GM23248 (cell line): ENCODE results near the gene HNRNPD. TPM values are rescaled to one million over a fixed set of nuclear protein-coding genes. Genes with fewer than 3 reads are reported as not detected.
"Not testable (repeated sequence)": the region's sequence is repeated elsewhere in the genome, so short reads cannot be mapped to it uniquely, and the experiment has no call there.

Experiments used
- DNase-seq: peaks from one replicate; pipeline ENCODE4 v3.0.0-alpha.2; 2015
- H2AFZ ChIP-seq: fragments of 200-600 bp; sonication (generic); 2 replicates; pipeline ENCODE4 v1.6.1; 2016; ENCODE audit warnings: antibody characterized with exemption
- H3F3A ChIP-seq: fragments of 200-600 bp; sonication (generic); 2 replicates; pipeline ENCODE4 v1.6.1; 2016; ENCODE audit warnings: mild to moderate bottlenecking, antibody characterized with exemption, mixed run types; ENCODE audit not compliant: insufficient read depth
- H3K27ac ChIP-seq: fragments of 200-600 bp; sonication (generic); 2 replicates; pipeline ENCODE4 v1.5.1; 2016; ENCODE audit warnings: mild to moderate bottlenecking
- H3K27me3 ChIP-seq: fragments of 200-600 bp; sonication (generic); replicated peaks from 2 replicates; pipeline ENCODE4 v1.6.1; 2016; ENCODE audit warnings: mild to moderate bottlenecking; ENCODE audit not compliant: insufficient read depth
- H3K36me3 ChIP-seq: fragments of 200-600 bp; sonication (generic); 2 replicates; pipeline ENCODE4 v1.6.1; 2016; ENCODE audit warnings: low read depth, mild to moderate bottlenecking
- H3K4me1 ChIP-seq: fragments of 200-600 bp; sonication (generic); 2 replicates; pipeline ENCODE4 v1.6.1; 2016; ENCODE audit warnings: mild to moderate bottlenecking; ENCODE audit not compliant: insufficient read depth
- H3K4me2 ChIP-seq: fragments of 200-600 bp; sonication (generic); one replicate; pipeline ENCODE4 v1.6.1; 2016; ENCODE audit warnings: mild to moderate bottlenecking; ENCODE audit not compliant: unreplicated experiment
- H3K4me3 ChIP-seq: fragments of 200-600 bp; sonication (generic); 2 replicates; pipeline ENCODE4 v1.5.1; 2016; ENCODE audit warnings: mild to moderate bottlenecking
- H3K79me2 ChIP-seq: fragments of 200-600 bp; sonication (generic); 2 replicates; pipeline ENCODE4 v1.6.1; 2016; ENCODE audit warnings: mild to moderate bottlenecking; ENCODE audit not compliant: insufficient read depth
- H3K9ac ChIP-seq: fragments of 200-600 bp; sonication (generic); 2 replicates; pipeline ENCODE4 v1.6.1; 2016; ENCODE audit warnings: mild to moderate bottlenecking
- H3K9me2 ChIP-seq: fragments of 200-600 bp; sonication (generic); 2 replicates; pipeline ENCODE4 v1.6.1; 2016; ENCODE audit warnings: mixed run types, mild to moderate bottlenecking, moderate library complexity; ENCODE audit not compliant: insufficient read depth
- H3K9me3 ChIP-seq: fragments of 200-600 bp; sonication (generic); one replicate; pipeline ENCODE4 v1.6.1; 2017; ENCODE audit warnings: low read depth
- H4K20me1 ChIP-seq: fragments of 200-600 bp; sonication (generic); 2 replicates; pipeline ENCODE4 v1.6.0; 2016; ENCODE audit not compliant: insufficient read depth
- EZH2 ChIP-seq: fragments of 200-600 bp; sonication (generic); IDR thresholded peaks from 2 replicates; pipeline ENCODE4 v1.6.1; 2018; ENCODE audit warnings: antibody characterized with exemption, mild to moderate bottlenecking; ENCODE audit not compliant: insufficient read depth, poor library complexity, severe bottlenecking
- EZH2phosphoT487 ChIP-seq: fragments of 200-600 bp; sonication (generic); IDR thresholded peaks from 2 replicates; pipeline ENCODE4 v1.6.1; 2018; ENCODE audit warnings: antibody characterized with exemption, moderate library complexity, mild to moderate bottlenecking, low read depth; ENCODE audit not compliant: insufficient read depth
- whole genome bisulfite sequencing, 2 experiments: methylation state at CpG; one replicate each; pipeline ENCODE4 v1.1.6; 2015 to 2017; ENCODE audit warnings: low lambda C conversion rate in 2 of 2, low coverage in 1 of 2; ENCODE audit errors: missing lambda C conversion rate in 2 of 2; 5-methylcytosine and 5-hydroxymethylcytosine counted together
- in situ Hi-C: fragments of 300-500 bp; cut with MboI; formaldehyde crosslinking; loops from 2 replicates; pipeline ENCODE4 v1.15.0; 2020
- polyA plus RNA-seq: library from polyadenylated mRNA; unstranded; fragments of >200 nt; fragmentation: Nextera tagmentation; extraction: Ambion mirVana; gene quantifications from 2 replicates; pipeline ENCODE4 v1.2.1, GENCODE V29; 2016
- total RNA-seq: library from RNA; depleted of rRNA; stranded (reverse); fragments of >200 nt; shearing (Covaris generic); gene quantifications from 2 replicates; pipeline ENCODE4 v1.2.3, GENCODE V29; 2014

Gene HNRNPD
- total and polyA plus RNA-seq, 2 experiments from 2014 or later = 31.2 to 118 TPM

DNA sequence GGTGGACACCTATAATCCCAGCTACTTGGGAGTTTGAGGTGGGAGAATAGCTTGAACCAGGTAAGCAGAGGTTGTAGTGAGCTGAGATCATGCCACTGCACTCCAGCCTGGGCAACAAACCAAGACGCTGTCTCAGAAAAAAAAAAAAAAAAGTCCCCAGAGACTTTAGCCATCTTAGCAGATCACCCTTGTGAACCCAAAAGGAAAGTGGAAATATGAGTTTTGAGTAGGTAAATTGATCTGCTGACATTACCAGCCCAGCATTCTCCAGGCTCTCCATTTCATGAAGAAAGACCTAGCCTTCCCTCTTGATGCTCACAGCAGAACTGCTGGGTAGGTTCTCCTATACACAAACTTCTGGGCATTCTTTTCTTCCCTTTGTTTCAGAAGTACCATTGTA lies 24.5 kb upstream of the HNRNPD start:
- Histone ChIP-seq H3K9me2 (no peaks in the 10 kb centered on the region), H3K9me3 (no peaks in the 10 kb centered on the region), H3K4me3 (no peak overlapping the region), H3K36me3 (no peaks in the 10 kb centered on the region), H2AFZ (no peak overlapping the region), H3K79me2 (no peaks in the 10 kb centered on the region), H3K27ac (no peak overlapping the region), H3K4me2 (no peak overlapping the region), H3K27me3 (no peaks in the 10 kb centered on the region), H4K20me1 (no peaks in the 10 kb centered on the region), H3F3A (no peaks in the 10 kb centered on the region), H3K4me1 (no peaks in the 10 kb centered on the region), H3K9ac (no peak overlapping the region)
- DNase-seq = no peak
- TF ChIP-seq EZH2phosphoT487 = no peak
- no peak for TF ChIP-seq EZH2
- in situ Hi-C loops = no loop called here
- WGBS, 2 experiments = 13 to 14% methylated on average over 1 of the region's 1 CpG

- Histone ChIP-seq H3K4me1 (no peaks in the 10 kb centered on the region), H3K4me2 (no peak overlapping the region), H3K9ac (no peak overlapping the region), H3K27me3 (no peaks in the 10 kb centered on the region), H2AFZ (no peak overlapping the region), H4K20me1 (no peaks in the 10 kb centered on the region), H3K36me3 (no peaks in the 10 kb centered on the region), H3F3A (no peaks in the 10 kb centered on the region), H3K9me3 (no peaks in the 10 kb centered on the region), H3K9me2 (no peaks in the 10 kb centered on the region), H3K4me3 (no peak overlapping the region), H3K79me2 (no peaks in the 10 kb centered on the region), H3K27ac (no peak overlapping the region)
- in situ Hi-C loops = no loop called here
- TF ChIP-seq EZH2 (no peak), EZH2phosphoT487 (no peak)
- no peak for DNase-seq
- WGBS, 2 experiments = 95 to 97% methylated on average over 3 of the region's 3 CpGs
These were observed 23.7 kb upstream of the HNRNPD start for GRCh38 chr4:82397527-82397926.

- Histone ChIP-seq H4K20me1 (no peaks in the 10 kb centered on the region), H3K79me2 (no peaks in the 10 kb centered on the region), H3K4me1 (no peaks in the 10 kb centered on the region), H2AFZ (no peak overlapping the region), H3K4me3 (no peak overlapping the region), H3F3A (no peaks in the 10 kb centered on the region), H3K9ac (no peak overlapping the region), H3K4me2 (no peak overlapping the region), H3K9me3 (no peaks in the 10 kb centered on the region), H3K9me2 (no peaks in the 10 kb centered on the region), H3K27ac (no peak overlapping the region), H3K27me3 (no peaks in the 10 kb centered on the region), H3K36me3 (no peaks in the 10 kb centered on the region)
- TF ChIP-seq EZH2 (no peak), EZH2phosphoT487 (no peak)
- 73 to 80% methylated on average over 3 of the region's 3 CpGs for WGBS, 2 experiments
- in situ Hi-C loops = no loop called here
- DNase-seq = no peak
These were observed 21.1 kb upstream of the HNRNPD start for GRCh38 chr4:82394896-82395295.

DNA sequence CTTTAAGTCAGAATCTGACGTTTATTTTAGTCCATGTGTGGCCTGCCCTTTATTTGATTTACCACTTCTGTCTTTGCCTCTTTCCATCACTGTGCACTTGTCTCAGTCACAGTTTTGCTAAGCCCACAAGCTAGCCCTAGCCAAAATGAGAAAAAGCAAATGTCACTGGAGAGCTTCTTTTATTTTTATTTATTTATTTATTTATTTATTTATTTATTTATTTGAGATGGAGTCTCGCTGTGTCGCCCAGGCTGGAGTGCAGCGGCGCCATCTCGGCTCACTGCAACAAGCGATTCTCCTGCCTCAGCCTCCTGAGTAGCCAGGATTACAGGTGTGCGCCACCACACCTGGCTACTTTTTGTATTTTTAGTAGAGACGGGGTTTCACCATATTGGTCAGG lies 16.3 kb upstream of the HNRNPD start:
- 93 to 94% methylated on average over 9 of the region's 9 CpGs for WGBS, 2 experiments
- H3K27ac ChIP-seq, H3K36me3 ChIP-seq, H3K9me3 ChIP-seq, H2AFZ ChIP-seq, H3K27me3 ChIP-seq, in situ Hi-C loops, H3F3A ChIP-seq, H3K9me2 ChIP-seq, H3K79me2 ChIP-seq, DNase-seq, H3K4me2 ChIP-seq, H3K4me1 ChIP-seq, H4K20me1 ChIP-seq, H3K9ac ChIP-seq, H3K4me3 ChIP-seq: not testable (repeated sequence)

- no peaks in the 10 kb centered on the region for H3K9me2 ChIP-seq
- WGBS, 2 experiments = 70 to 71% methylated on average over 1 of the region's 1 CpG
- H3K9ac ChIP-seq = no peak overlapping the region
- no peak for TF ChIP-seq EZH2phosphoT487
- no peak for TF ChIP-seq EZH2
- DNase-seq = no peak
- H3K4me1 ChIP-seq = no peaks in the 10 kb centered on the region
- no peak overlapping the region for H3K4me3 ChIP-seq
- H3K27me3 ChIP-seq = no peaks in the 10 kb centered on the region
- no peaks in the 10 kb centered on the region for H3K9me3 ChIP-seq
- no peaks in the 10 kb centered on the region for H3F3A ChIP-seq
- no peak overlapping the region for H3K27ac ChIP-seq
- H2AFZ ChIP-seq = no peak overlapping the region
- H4K20me1 ChIP-seq = no peaks in the 10 kb centered on the region
- H3K79me2 ChIP-seq = no peaks in the 10 kb centered on the region
- in situ Hi-C loops = no loop called here
- no peak overlapping the region for H3K4me2 ChIP-seq
- H3K36me3 ChIP-seq = no peaks in the 10 kb centered on the region
These were observed 14.6 kb upstream of the HNRNPD start for GRCh38 chr4:82388405-82388804.

- H3F3A ChIP-seq, H3K4me2 ChIP-seq, H2AFZ ChIP-seq, in situ Hi-C loops, H3K36me3 ChIP-seq, H3K9me2 ChIP-seq, H3K27ac ChIP-seq, H3K9me3 ChIP-seq, H3K4me1 ChIP-seq, H3K79me2 ChIP-seq, H3K27me3 ChIP-seq, H4K20me1 ChIP-seq, H3K9ac ChIP-seq, H3K4me3 ChIP-seq, DNase-seq: not testable (repeated sequence)
- 67 to 76% methylated on average over 8 of the region's 8 CpGs for WGBS, 2 experiments
These were observed 12.5 kb upstream of the HNRNPD start for GRCh38 chr4:82386312-82386711.
